Measurements from ENCODE around the gene LRRC1.

LRRC1 gene

DNA sequence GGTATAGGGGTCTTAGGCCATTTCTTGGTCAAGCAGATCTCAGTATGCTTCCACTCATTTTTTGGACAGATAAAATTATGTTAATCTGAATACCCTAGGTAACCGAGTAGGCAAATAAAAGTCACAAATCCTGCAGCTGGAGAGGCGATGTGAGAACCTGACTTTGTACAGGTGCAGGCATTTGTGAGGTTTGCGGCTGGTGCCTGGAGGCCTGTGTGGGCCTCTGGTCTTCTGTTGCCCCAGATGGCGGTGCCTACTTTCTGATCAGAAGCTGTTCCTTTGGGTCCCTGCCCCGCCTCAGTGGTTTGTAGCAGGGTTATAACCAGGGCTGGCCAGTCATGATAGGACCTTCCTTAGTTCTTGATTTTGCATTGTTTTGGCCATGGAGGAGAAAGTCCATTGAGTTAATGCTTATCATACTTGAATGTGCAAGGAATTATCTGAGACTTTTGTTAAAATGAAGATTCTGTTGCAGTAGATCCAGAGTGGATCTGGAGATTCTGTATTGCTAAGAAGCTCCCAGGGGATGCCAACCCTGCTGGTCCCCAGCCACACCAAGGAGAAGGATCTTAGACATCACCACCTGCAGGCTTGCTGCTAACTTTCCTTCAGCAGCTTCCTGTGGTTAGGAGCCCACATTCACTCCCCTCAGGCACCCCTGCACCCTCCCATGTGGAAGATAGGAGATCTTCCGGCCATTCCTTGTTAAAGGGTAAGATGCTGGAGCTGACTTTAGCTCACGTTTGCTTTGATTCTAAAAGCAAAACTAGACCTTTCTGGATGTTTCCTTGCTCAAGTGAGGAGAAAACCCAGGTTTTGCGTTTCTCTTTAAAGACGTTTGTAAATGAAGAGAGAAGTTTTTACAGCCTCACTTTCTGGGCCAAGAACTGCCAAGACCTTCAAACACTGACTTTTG, 50.7 kb downstream of the LRRC1 start:
- no peak overlapping the region for H4K91ac ChIP-seq (ENCODE audit: low read depth, low read length, poor library complexity)
- peaks cover 3 to 15% of the 10 kb centered on the region in 2 donors for H3K9me3 ChIP-seq (replicated peaks in 1 of 2; ENCODE audit: control insufficient read depth in 2 of 2, insufficient read depth in 1 of 2, low read depth in 1 of 2, low read length in 2 of 2)
- H3K79me1 ChIP-seq (ENCODE audit: low read depth, low read length): peaks cover 3% of the 10 kb centered on the region
- H2BK12ac ChIP-seq (ENCODE audit: low read length): no peak overlapping the region
- no CpG with 5 or more reads among the region's 9 CpGs for WGBS, 2 donors (ENCODE audit: extremely low coverage in 2 of 2, insufficient read length in 2 of 2, insufficient replicate concordance in 1 of 2)
- no peaks in the 10 kb centered on the region for H3K36me3 ChIP-seq (replicated peaks in 1 of 2; ENCODE audit: control insufficient read depth in 2 of 2, insufficient read depth in 2 of 2, low read length in 2 of 2)
- no peak overlapping the region for H3K27ac ChIP-seq (replicated peaks; ENCODE audit: low read length)
- no peak overlapping the region for H2BK5ac ChIP-seq (ENCODE audit: low read length)
- no peak overlapping the region for H3K23ac ChIP-seq (ENCODE audit: low read depth, low read length, poor library complexity)
- no peak overlapping the region for H3K9ac ChIP-seq (ENCODE audit: low read depth, low read length, poor library complexity)
- H2BK15ac ChIP-seq (ENCODE audit: low read length): no peak overlapping the region
- no peak overlapping the region for H2AFZ ChIP-seq (ENCODE audit: low read length)
- no peak overlapping the region for H3K4me3 ChIP-seq (ENCODE audit: low read length in 2 of 2)
- H2BK120ac ChIP-seq (ENCODE audit: low read depth, low read length): no peak overlapping the region
- no peak overlapping the region for H2AK5ac ChIP-seq (ENCODE audit: low read depth, low read length)
- H3K4me2 ChIP-seq (ENCODE audit: insufficient read depth, low read length, poor library complexity, severe bottlenecking): no peak overlapping the region
- DNase-seq (ENCODE audit: low spot score): no peak
- no peak overlapping the region for H3K4ac ChIP-seq (ENCODE audit: low read length)
- no peak overlapping the region for H4K8ac ChIP-seq (ENCODE audit: low read depth, low read length)
- peaks cover 0 to 8% of the 10 kb centered on the region in 2 donors for H3K4me1 ChIP-seq (ENCODE audit: control insufficient read depth in 2 of 2, insufficient read depth in 1 of 2, low read depth in 1 of 2, low read length in 2 of 2)
- H3K14ac ChIP-seq (ENCODE audit: low read length): no peak overlapping the region
- H3K27me3 ChIP-seq (ENCODE audit: control insufficient read depth in 3 of 3, insufficient read depth in 3 of 3, low read depth in 1 of 3, low read length in 3 of 3): no peaks in the 10 kb centered on the region
- no peak overlapping the region for H3K18ac ChIP-seq (ENCODE audit: low read length)

GRCh38 chr6:53846250-53846649, 51.4 kb downstream of the LRRC1 start:
- no peak overlapping the region for H4K8ac ChIP-seq (ENCODE audit: low read depth, low read length)
- H3K27me3 ChIP-seq (ENCODE audit: control insufficient read depth in 3 of 3, insufficient read depth in 3 of 3, low read depth in 1 of 3, low read length in 3 of 3): no peaks in the 10 kb centered on the region
- no peak overlapping the region for H4K91ac ChIP-seq (ENCODE audit: low read depth, low read length, poor library complexity)
- H3K79me1 ChIP-seq (ENCODE audit: low read depth, low read length): no peaks in the 10 kb centered on the region
- no peak overlapping the region for H2BK12ac ChIP-seq (ENCODE audit: low read length)
- H3K4me2 ChIP-seq (ENCODE audit: insufficient read depth, low read length, poor library complexity, severe bottlenecking): no peak overlapping the region
- H2BK5ac ChIP-seq (ENCODE audit: low read length): no peak overlapping the region
- no peak overlapping the region for H2AFZ ChIP-seq (ENCODE audit: low read length)
- H3K4me3 ChIP-seq (ENCODE audit: low read length in 2 of 2): no peak overlapping the region
- no peaks in the 10 kb centered on the region for H3K36me3 ChIP-seq (replicated peaks in 1 of 2; ENCODE audit: control insufficient read depth in 2 of 2, insufficient read depth in 2 of 2, low read length in 2 of 2)
- no peak overlapping the region for H2AK5ac ChIP-seq (ENCODE audit: low read depth, low read length)
- H3K27ac ChIP-seq (replicated peaks; ENCODE audit: low read length): no peak overlapping the region
- no peak overlapping the region for H2BK15ac ChIP-seq (ENCODE audit: low read length)
- H3K9ac ChIP-seq (ENCODE audit: low read depth, low read length, poor library complexity): no peak overlapping the region
- H3K23ac ChIP-seq (ENCODE audit: low read depth, low read length, poor library complexity): no peak overlapping the region
- no peak for DNase-seq (ENCODE audit: low spot score)
- peaks cover 0 to 8% of the 10 kb centered on the region in 2 donors for H3K9me3 ChIP-seq (replicated peaks in 1 of 2; ENCODE audit: control insufficient read depth in 2 of 2, insufficient read depth in 1 of 2, low read depth in 1 of 2, low read length in 2 of 2)
- no peak overlapping the region for H3K4ac ChIP-seq (ENCODE audit: low read length)
- H3K4me1 ChIP-seq (ENCODE audit: control insufficient read depth in 2 of 2, insufficient read depth in 1 of 2, low read depth in 1 of 2, low read length in 2 of 2): peaks cover 0 to 8% of the 10 kb centered on the region in 2 donors
- H3K14ac ChIP-seq (ENCODE audit: low read length): no peak overlapping the region
- no CpG with 5 or more reads among the region's 7 CpGs for WGBS, 2 donors (ENCODE audit: extremely low coverage in 2 of 2, insufficient read length in 2 of 2, insufficient replicate concordance in 1 of 2)
- H3K18ac ChIP-seq (ENCODE audit: low read length): no peak overlapping the region
- H2BK120ac ChIP-seq (ENCODE audit: low read depth, low read length): no peak overlapping the region

GRCh38 chr6:53847796-53848314, 53.0 kb downstream of the LRRC1 start:
- Histone ChIP-seq H3K9me3 (replicated peaks in 1 of 2; ENCODE audit: control insufficient read depth in 2 of 2, insufficient read depth in 1 of 2, low read depth in 1 of 2, low read length in 2 of 2) (peaks cover 0 to 3% of the 10 kb centered on the region in 2 donors), H2BK5ac (ENCODE audit: low read length) (no peak overlapping the region), H4K8ac (ENCODE audit: low read depth, low read length) (no peak overlapping the region), H2AK5ac (ENCODE audit: low read depth, low read length) (no peak overlapping the region), H3K36me3 (replicated peaks in 1 of 2; ENCODE audit: control insufficient read depth in 2 of 2, insufficient read depth in 2 of 2, low read length in 2 of 2) (no peaks in the 10 kb centered on the region), H3K27me3 (ENCODE audit: control insufficient read depth in 3 of 3, insufficient read depth in 3 of 3, low read depth in 1 of 3, low read length in 3 of 3) (no peaks in the 10 kb centered on the region), H3K79me1 (ENCODE audit: low read depth, low read length) (no peaks in the 10 kb centered on the region), H3K4me3 (ENCODE audit: low read length in 2 of 2) (no peak overlapping the region), H3K14ac (ENCODE audit: low read length) (no peak overlapping the region), H3K27ac (replicated peaks; ENCODE audit: low read length) (no peak overlapping the region), H2BK120ac (ENCODE audit: low read depth, low read length) (no peak overlapping the region), H2BK12ac (ENCODE audit: low read length) (no peak overlapping the region), H3K4me2 (ENCODE audit: insufficient read depth, low read length, poor library complexity, severe bottlenecking) (no peak overlapping the region), H3K18ac (ENCODE audit: low read length) (no peak overlapping the region), H4K91ac (ENCODE audit: low read depth, low read length, poor library complexity) (no peak overlapping the region), H3K4ac (ENCODE audit: low read length) (no peak overlapping the region), H2BK15ac (ENCODE audit: low read length) (no peak overlapping the region), H3K9ac (ENCODE audit: low read depth, low read length, poor library complexity) (no peak overlapping the region), H3K4me1 (ENCODE audit: control insufficient read depth in 2 of 2, insufficient read depth in 1 of 2, low read depth in 1 of 2, low read length in 2 of 2) (peaks cover 0 to 8% of the 10 kb centered on the region in 2 donors), H2AFZ (ENCODE audit: low read length) (no peak overlapping the region), H3K23ac (ENCODE audit: low read depth, low read length, poor library complexity) (no peak overlapping the region)
- DNase-seq (ENCODE audit: low spot score): no peak
- no CpG with 5 or more reads among the region's 4 CpGs for WGBS, 2 donors (ENCODE audit: extremely low coverage in 2 of 2, insufficient read length in 2 of 2, insufficient replicate concordance in 1 of 2)

DNA sequence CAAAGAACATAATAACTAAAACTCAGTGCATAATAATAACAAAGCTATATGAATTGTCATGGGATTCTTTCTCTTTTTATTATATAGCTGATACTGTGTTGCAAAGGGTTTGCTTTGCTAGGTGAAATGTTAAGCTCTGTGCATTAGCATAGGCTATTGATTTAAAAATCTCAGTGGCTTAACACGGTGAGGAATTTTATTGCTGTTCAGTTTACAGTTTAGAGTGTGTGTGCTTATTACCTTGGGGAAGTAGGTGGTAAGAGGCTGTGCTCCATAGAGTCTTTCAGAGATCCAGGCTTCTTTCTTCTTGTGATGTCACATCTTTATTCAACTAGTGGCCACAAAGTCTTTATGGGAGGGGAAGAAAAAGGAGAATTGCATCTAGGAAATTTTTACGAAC, 55.7 kb downstream of the LRRC1 start:
- Histone ChIP-seq H3K27me3 (ENCODE audit: control insufficient read depth in 3 of 3, insufficient read depth in 3 of 3, low read depth in 1 of 3, low read length in 3 of 3) (no peaks in the 10 kb centered on the region), H3K36me3 (replicated peaks in 1 of 2; ENCODE audit: control insufficient read depth in 2 of 2, insufficient read depth in 2 of 2, low read length in 2 of 2) (no peaks in the 10 kb centered on the region), H2BK12ac (ENCODE audit: low read length) (no peak overlapping the region), H3K4ac (ENCODE audit: low read length) (no peak overlapping the region), H2BK5ac (ENCODE audit: low read length) (no peak overlapping the region), H3K27ac (replicated peaks; ENCODE audit: low read length) (no peak overlapping the region), H3K4me1 (ENCODE audit: control insufficient read depth in 2 of 2, insufficient read depth in 1 of 2, low read depth in 1 of 2, low read length in 2 of 2) (peaks cover 0 to 1% of the 10 kb centered on the region in 2 donors), H2BK15ac (ENCODE audit: low read length) (no peak overlapping the region), H3K79me1 (ENCODE audit: low read depth, low read length) (no peaks in the 10 kb centered on the region), H3K9me3 (replicated peaks in 1 of 2; ENCODE audit: control insufficient read depth in 2 of 2, insufficient read depth in 1 of 2, low read depth in 1 of 2, low read length in 2 of 2) (peaks cover 0 to 3% of the 10 kb centered on the region in 2 donors), H4K8ac (ENCODE audit: low read depth, low read length) (no peak overlapping the region), H3K14ac (ENCODE audit: low read length) (no peak overlapping the region), H3K4me2 (ENCODE audit: insufficient read depth, low read length, poor library complexity, severe bottlenecking) (no peak overlapping the region), H2BK120ac (ENCODE audit: low read depth, low read length) (no peak overlapping the region), H3K18ac (ENCODE audit: low read length) (no peak overlapping the region), H3K9ac (ENCODE audit: low read depth, low read length, poor library complexity) (no peak overlapping the region), H2AK5ac (ENCODE audit: low read depth, low read length) (no peak overlapping the region), H4K91ac (ENCODE audit: low read depth, low read length, poor library complexity) (no peak overlapping the region), H2AFZ (ENCODE audit: low read length) (no peak overlapping the region), H3K4me3 (ENCODE audit: low read length in 2 of 2) (no peak overlapping the region), H3K23ac (ENCODE audit: low read depth, low read length, poor library complexity) (no peak overlapping the region)
- no peak for DNase-seq (ENCODE audit: low spot score)
- no CpG with 5 or more reads among the region's 2 CpGs for WGBS, 2 donors (ENCODE audit: extremely low coverage in 2 of 2, insufficient read length in 2 of 2, insufficient replicate concordance in 1 of 2)
